ENCODE results near the gene DPCD. TPM values are rescaled to one million over a fixed set of nuclear protein-coding genes. Genes with fewer than 3 reads are reported as not detected.

DPCD gene
- total and polyA plus RNA-seq, 4 donors = 5.1 to 6.9 (median 5.6) TPM

DNA sequence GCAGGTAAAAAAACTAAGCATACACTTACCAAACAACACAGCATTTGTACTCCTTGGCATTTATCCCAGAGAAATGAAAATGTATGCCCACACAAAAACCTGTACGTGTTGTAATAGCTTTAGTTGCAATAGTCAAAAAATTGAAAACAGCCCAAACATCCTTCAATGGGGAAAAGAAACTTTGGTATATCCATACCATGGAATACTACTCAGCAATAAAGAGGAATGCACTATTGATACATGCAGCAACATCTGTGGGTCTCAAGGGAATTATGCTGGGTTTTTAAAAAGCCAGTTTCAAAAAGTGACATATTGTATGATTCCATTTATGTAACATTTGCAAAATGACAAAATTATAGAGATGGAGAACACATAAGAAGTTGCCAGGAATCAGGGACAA, 35.4 kb downstream of the DPCD start:
- TF ChIP-seq YY1 (IDR thresholded peaks at IDR 0.05) (no peak), HNF4G (IDR thresholded peaks at IDR 0.05) (no peak), NR2F2 (IDR thresholded peaks at IDR 0.05) (no peak), EGR1 (IDR thresholded peaks at IDR 0.05; ENCODE audit: low read depth in 2 of 2) (no peak), RXRA (IDR thresholded peaks at IDR 0.05) (no peak), TAF1 (conservative IDR thresholded peaks at IDR 0.05) (no peak), JUND (IDR thresholded peaks at IDR 0.05) (no peak), GABPA (IDR thresholded peaks at IDR 0.05 in 1 of 2, conservative IDR thresholded peaks at IDR 0.05 in 1 of 2) (no peak), FOXA2 (IDR thresholded peaks at IDR 0.05) (no peak)
- TF ChIP-seq, protein P1, sequence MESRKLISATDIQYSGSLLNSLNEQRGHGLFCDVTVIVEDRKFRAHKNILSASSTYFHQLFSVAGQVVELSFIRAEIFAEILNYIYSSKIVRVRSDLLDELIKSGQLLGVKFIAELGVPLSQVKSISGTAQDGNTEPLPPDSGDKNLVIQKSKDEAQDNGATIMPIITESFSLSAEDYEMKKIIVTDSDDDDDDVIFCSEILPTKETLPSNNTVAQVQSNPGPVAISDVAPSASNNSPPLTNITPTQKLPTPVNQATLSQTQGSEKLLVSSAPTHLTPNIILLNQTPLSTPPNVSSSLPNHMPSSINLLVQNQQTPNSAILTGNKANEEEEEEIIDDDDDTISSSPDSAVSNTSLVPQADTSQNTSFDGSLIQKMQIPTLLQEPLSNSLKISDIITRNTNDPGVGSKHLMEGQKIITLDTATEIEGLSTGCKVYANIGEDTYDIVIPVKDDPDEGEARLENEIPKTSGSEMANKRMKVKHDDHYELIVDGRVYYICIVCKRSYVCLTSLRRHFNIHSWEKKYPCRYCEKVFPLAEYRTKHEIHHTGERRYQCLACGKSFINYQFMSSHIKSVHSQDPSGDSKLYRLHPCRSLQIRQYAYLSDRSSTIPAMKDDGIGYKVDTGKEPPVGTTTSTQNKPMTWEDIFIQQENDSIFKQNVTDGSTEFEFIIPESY (IDR thresholded peaks at IDR 0.05) = no peak
- TF ChIP-seq, protein P2, sequence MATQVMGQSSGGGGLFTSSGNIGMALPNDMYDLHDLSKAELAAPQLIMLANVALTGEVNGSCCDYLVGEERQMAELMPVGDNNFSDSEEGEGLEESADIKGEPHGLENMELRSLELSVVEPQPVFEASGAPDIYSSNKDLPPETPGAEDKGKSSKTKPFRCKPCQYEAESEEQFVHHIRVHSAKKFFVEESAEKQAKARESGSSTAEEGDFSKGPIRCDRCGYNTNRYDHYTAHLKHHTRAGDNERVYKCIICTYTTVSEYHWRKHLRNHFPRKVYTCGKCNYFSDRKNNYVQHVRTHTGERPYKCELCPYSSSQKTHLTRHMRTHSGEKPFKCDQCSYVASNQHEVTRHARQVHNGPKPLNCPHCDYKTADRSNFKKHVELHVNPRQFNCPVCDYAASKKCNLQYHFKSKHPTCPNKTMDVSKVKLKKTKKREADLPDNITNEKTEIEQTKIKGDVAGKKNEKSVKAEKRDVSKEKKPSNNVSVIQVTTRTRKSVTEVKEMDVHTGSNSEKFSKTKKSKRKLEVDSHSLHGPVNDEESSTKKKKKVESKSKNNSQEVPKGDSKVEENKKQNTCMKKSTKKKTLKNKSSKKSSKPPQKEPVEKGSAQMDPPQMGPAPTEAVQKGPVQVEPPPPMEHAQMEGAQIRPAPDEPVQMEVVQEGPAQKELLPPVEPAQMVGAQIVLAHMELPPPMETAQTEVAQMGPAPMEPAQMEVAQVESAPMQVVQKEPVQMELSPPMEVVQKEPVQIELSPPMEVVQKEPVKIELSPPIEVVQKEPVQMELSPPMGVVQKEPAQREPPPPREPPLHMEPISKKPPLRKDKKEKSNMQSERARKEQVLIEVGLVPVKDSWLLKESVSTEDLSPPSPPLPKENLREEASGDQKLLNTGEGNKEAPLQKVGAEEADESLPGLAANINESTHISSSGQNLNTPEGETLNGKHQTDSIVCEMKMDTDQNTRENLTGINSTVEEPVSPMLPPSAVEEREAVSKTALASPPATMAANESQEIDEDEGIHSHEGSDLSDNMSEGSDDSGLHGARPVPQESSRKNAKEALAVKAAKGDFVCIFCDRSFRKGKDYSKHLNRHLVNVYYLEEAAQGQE (IDR thresholded peaks at IDR 0.05) = no peak
- TF ChIP-seq, protein P3, sequence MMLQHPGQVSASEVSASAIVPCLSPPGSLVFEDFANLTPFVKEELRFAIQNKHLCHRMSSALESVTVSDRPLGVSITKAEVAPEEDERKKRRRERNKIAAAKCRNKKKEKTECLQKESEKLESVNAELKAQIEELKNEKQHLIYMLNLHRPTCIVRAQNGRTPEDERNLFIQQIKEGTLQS (IDR thresholded peaks at IDR 0.05) = no peak
- H3K4me1 ChIP-seq (ENCODE audit: control insufficient read depth in 4 of 4, insufficient read depth in 4 of 4, low read length in 3 of 4) = no peaks in the 10 kb centered on the region
- DNase-seq (ENCODE audit: low spot score) = no peak
- H3K9me3 ChIP-seq (ENCODE audit: control insufficient read depth in 4 of 4, low read length in 3 of 4) = no peaks in the 10 kb centered on the region
- peaks cover 0 to 43% (median 4%) of the 10 kb centered on the region in 4 donors for H3K36me3 ChIP-seq (ENCODE audit: control insufficient read depth in 4 of 4, insufficient read depth in 3 of 4, low read depth in 1 of 4, low read length in 3 of 4)
- WGBS = 87% methylated on average over 1 of the region's 1 CpG
- H3K4me3 ChIP-seq (ENCODE audit: low read depth in 1 of 3, low read length in 3 of 3) = no peak overlapping the region
- no peak overlapping the region for H3K27ac ChIP-seq (ENCODE audit: low read depth in 1 of 2, low read length in 2 of 2)
- no peak overlapping the region for H3K9ac ChIP-seq (ENCODE audit: low read depth in 1 of 2, low read length in 2 of 2)
- H3K27me3 ChIP-seq (ENCODE audit: control insufficient read depth in 4 of 4, insufficient read depth in 4 of 4, low read length in 3 of 4) = no peaks in the 10 kb centered on the region

DNA sequence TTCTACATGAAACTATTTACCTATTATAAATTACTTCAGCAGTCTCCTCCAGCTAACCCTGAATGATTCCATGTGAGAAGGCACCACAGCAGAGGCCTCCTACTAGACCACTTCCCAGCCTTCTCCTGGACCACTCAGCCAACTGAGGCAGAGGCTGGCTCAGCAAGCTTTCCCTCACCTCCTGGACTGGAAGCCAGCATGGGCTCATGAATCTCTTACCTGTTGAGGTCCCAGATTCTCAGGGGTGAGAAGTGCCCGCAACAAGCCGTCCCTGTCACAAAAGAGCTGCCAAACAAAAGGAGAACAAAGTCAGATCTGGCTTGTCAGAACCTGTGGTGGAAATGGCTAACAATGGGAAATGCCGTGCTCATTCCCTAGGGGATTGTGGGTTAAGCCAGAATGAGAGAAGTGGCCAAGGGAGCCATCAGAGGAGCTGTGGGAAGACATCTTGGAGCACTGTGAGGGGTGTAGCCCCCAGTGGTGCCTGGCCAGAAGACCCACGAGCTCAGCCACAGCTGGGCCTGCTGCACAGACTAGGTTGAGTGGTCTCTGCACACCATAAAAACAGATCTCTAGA, 36.5 kb downstream of the DPCD start:
- DNase-seq (ENCODE audit: low spot score) = no peak

More for the DNA sequence above, 36.5 kb downstream of the DPCD start:
- H3K9me3 ChIP-seq (ENCODE audit: control insufficient read depth in 4 of 4, low read length in 3 of 4) = no peaks in the 10 kb centered on the region
- H3K4me3 ChIP-seq (ENCODE audit: low read depth in 1 of 3, low read length in 3 of 3) = no peak overlapping the region
- H3K27ac ChIP-seq (ENCODE audit: low read depth in 1 of 2, low read length in 2 of 2) = no peak overlapping the region
- TF ChIP-seq, protein P1 (IDR thresholded peaks at IDR 0.05) = no peak
- TF ChIP-seq HNF4A (conservative IDR thresholded peaks at IDR 0.05) (no peak), SP1 (IDR thresholded peaks at IDR 0.05) (no peak)
- no peaks in the 10 kb centered on the region for H3K4me1 ChIP-seq (ENCODE audit: control insufficient read depth in 4 of 4, insufficient read depth in 4 of 4, low read length in 3 of 4)
- no peaks in the 10 kb centered on the region for H3K27me3 ChIP-seq (ENCODE audit: control insufficient read depth in 4 of 4, insufficient read depth in 4 of 4, low read length in 3 of 4)
- peaks cover 0 to 43% (median 4%) of the 10 kb centered on the region in 4 donors for H3K36me3 ChIP-seq (ENCODE audit: control insufficient read depth in 4 of 4, insufficient read depth in 3 of 4, low read depth in 1 of 4, low read length in 3 of 4)
- no peak overlapping the region for H3K9ac ChIP-seq (ENCODE audit: low read depth in 1 of 2, low read length in 2 of 2)
- 95% methylated on average over 4 of the region's 4 CpGs for WGBS

Measured in liver (tissue), 9 donors.